ENCODE data around the gene SLC29A3. TPM values are rescaled to one million over a fixed set of nuclear protein-coding genes. Genes with fewer than 3 reads are reported as not detected.

Gene SLC29A3
- total and polyA plus RNA-seq, 5 experiments from 2014 or later: 3.7 to 10.4 (median 8.2) TPM

DNA sequence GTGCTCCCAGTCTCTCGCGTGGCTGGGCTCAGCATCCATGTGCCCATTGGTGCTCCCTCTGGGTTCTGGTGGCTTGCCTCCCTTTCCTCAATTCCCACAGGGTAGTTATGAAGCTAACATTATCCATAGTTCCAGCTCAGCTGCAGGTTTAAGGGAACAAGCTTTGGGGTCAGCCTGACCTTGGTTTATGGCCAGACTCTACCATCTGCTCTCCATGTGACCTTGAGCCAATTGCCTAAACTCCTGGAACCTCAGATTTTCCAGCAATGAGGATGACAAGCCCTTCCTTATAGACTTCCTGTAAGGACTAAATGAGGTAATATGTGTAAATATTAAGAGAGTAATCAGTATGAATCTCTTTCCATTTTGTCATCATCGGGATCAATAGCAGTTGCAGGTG, 10.1 kb upstream of the SLC29A3 start:
- DNase-seq (no peak), ATAC-seq (no peak)
- no peak overlapping the region for H3K4me3 Mint-ChIP-seq
- peak overlapping the region in 1 of 10 donors; percentile 5 for H3K27ac Mint-ChIP-seq
- no peaks in the 10 kb centered on the region for H3K36me3 Mint-ChIP-seq
- POLR2A ChIA-PET: no interaction called here
- peaks cover 0 to 6% (median under 1%) of the 10 kb centered on the region in 4 donors for H3K4me1 Mint-ChIP-seq
- H3K9me3 Mint-ChIP-seq: no peaks in the 10 kb centered on the region
- peaks cover 0 to 30% (median 13%) of the 10 kb centered on the region in 5 donors for H3K27me3 Mint-ChIP-seq

DNA sequence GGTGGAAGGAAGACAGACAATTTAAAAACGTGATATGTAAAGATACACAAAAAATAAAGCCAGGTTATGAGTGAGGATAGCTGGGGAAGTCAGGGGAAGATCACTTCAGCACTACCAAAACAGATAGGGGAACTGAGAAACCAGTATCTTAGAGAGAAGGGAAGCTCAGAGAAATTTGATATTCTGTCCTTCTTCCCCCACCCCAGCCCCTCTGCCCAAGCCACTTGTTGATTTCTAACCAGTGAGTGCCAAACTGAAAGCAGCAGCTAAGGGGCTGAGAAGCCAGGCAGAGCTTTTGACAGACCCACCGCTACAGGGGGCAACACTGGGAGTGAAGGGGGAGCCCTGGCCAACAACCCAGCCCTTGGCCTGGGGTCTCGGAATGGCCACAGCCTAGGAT, 9.1 kb upstream of the SLC29A3 start:
- no peak for DNase-seq
- POLR2A ChIA-PET: no interaction called here
- Mint-ChIP-seq H3K27me3 (peaks cover 0 to 30% (median 13%) of the 10 kb centered on the region in 5 donors), H3K4me3 (no peak overlapping the region), H3K27ac (no peak overlapping the region), H3K9me3 (no peaks in the 10 kb centered on the region), H3K4me1 (peaks cover 1 to 6% (median 6%) of the 10 kb centered on the region in 4 donors), H3K36me3 (no peaks in the 10 kb centered on the region)
- no peak for ATAC-seq

- ATAC-seq: no peak
- no peaks in the 10 kb centered on the region for H3K36me3 Mint-ChIP-seq
- POLR2A ChIA-PET: no interaction called here
These were observed 6.8 kb upstream of the SLC29A3 start for GRCh38 chr10:71312220-71312619.

GRCh38 chr10:71312811-71313789, 6.0 kb upstream of the SLC29A3 start:
- POLR2A ChIA-PET: no interaction called here
- DNase-seq (no peak), ATAC-seq (no peak)
- Mint-ChIP-seq H3K4me1 (peaks cover 5 to 13% (median 9%) of the 10 kb centered on the region in 4 donors), H3K36me3 (no peaks in the 10 kb centered on the region), H3K27me3 (peaks cover 0 to 30% (median 13%) of the 10 kb centered on the region in 5 donors), H3K27ac (peak overlapping the region in 1 of 10 donors; percentile 3), H3K9me3 (no peaks in the 10 kb centered on the region), H3K4me3 (no peak overlapping the region)

More at GRCh38 chr10:71312220-71312619, 6.8 kb upstream of the SLC29A3 start:
- Mint-ChIP-seq H3K4me3 (no peak overlapping the region), H3K9me3 (no peaks in the 10 kb centered on the region), H3K4me1 (peaks cover 5 to 9% (median 8%) of the 10 kb centered on the region in 4 donors), H3K27me3 (peaks cover 0 to 30% (median 13%) of the 10 kb centered on the region in 5 donors), H3K27ac (peak overlapping the region in 1 of 10 donors; percentile 46)
- no peak for DNase-seq

DNA sequence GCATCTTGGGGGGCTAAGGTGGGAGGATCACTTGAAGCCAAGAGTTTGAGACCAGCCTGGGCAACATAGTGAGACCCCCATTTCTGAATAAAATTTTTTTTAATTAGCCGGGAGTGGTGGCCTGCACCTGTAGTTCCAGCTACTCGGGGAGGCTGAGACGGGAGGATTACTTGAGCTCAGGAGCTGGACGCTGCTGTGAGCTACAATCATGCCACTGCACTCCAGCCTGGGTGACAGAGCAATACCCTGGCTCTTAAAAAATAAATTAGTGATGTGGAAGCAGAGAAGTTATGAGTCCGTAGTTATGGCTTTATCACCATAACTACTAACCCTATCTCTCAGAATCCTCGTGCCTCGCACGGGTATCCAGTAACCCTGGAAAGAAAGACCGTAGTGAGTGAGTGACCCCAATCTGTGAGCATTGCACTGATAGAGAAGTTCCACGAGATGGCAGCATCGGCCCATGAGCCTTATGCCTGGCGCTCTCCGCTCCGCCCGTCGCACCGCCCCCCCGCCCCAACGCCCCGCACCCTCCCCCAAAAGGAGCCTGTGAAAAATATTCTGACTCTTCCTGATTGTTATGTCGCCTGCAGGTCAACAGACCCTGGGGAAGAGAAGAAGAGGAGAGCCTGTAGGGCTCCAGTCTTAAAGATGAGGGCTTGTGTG, 4.9 kb upstream of the SLC29A3 start:
- peak overlapping the region in 2 of 10 donors; percentile 28 to 69 for H3K4me3 Mint-ChIP-seq
- POLR2A ChIA-PET: interaction anchor here (0.8 to 1.6 kb wide), 2 partner anchors 460 to 582 kb away, joined by 3 to 4 read pairs; partner anchors contain the start of gene VSIR

DNA sequence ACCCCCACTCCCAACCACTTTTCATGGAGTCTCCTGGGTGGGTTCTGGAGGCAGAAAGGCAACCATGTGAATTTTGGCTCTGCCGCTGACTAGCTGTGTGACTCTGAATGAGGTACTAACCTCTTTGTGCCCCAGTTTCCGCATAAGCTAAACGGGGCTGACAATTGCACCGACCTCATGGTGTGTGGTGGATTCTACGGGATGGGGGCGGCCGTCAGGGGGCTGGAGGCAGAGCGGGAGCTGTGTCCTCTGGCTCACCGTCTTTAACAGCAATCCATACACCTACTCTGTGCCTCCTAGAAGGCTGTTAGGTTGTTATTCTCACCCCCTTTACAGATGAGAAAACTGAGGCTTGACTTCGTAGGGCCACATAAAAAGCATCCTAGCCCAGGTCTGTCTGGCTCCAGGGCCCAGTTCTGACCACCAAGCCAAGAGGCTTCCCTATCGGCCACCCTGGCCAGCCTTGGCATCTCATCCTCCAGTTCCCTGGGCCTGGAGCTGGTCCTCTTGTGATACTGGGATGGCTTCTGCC, 4.3 kb upstream of the SLC29A3 start:
- ATAC-seq (no peak), DNase-seq (no peak)
- Mint-ChIP-seq H3K36me3 (no peaks in the 10 kb centered on the region), H3K4me1 (peaks cover 8 to 22% (median 14%) of the 10 kb centered on the region in 4 donors), H3K4me3 (peak overlapping the region in 1 of 10 donors; percentile 28), H3K27ac (no peak overlapping the region), H3K27me3 (peaks cover 0 to 24% (median 13%) of the 10 kb centered on the region in 5 donors), H3K9me3 (no peaks in the 10 kb centered on the region)
- POLR2A ChIA-PET: interaction anchor here (0.7 to 1.6 kb wide), 4 partner anchors 255 to 582 kb away, joined by 3 to 4 read pairs (median 4); partner anchors contain the start of gene VSIR

More for the DNA sequence above, 4.9 kb upstream of the SLC29A3 start:
- Mint-ChIP-seq H3K9me3 (no peaks in the 10 kb centered on the region), H3K27ac (peak overlapping the region in 1 of 10 donors; percentile 43), H3K36me3 (no peaks in the 10 kb centered on the region), H3K4me1 (peaks cover 5 to 17% (median 11%) of the 10 kb centered on the region in 4 donors), H3K27me3 (peaks cover 0 to 26% (median 13%) of the 10 kb centered on the region in 5 donors)
- DNase-seq (peak; percentile 40 to 78 (median 53)), ATAC-seq (peak; percentile 51 to 52)

- H3K27ac Mint-ChIP-seq: peak overlapping the region in 3 of 10 donors; percentile 6 to 81 (median 52)
- no peaks in the 10 kb centered on the region for H3K9me3 Mint-ChIP-seq
- H3K36me3 Mint-ChIP-seq: no peaks in the 10 kb centered on the region
- DNase-seq: no peak
- H3K4me1 Mint-ChIP-seq: peaks cover 10 to 34% (median 25%) of the 10 kb centered on the region in 4 donors
- no peak for ATAC-seq
- H3K4me3 Mint-ChIP-seq: no peak overlapping the region
- peaks cover 0 to 15% (median 11%) of the 10 kb centered on the region in 5 donors for H3K27me3 Mint-ChIP-seq
- POLR2A ChIA-PET: interaction anchor here (1.4 kb wide), 1 partner anchor 254 kb away, joined by 4 read pairs; no protein-coding TSS in a partner anchor
These were observed 2.8 kb upstream of the SLC29A3 start for GRCh38 chr10:71316056-71316785.

DNA sequence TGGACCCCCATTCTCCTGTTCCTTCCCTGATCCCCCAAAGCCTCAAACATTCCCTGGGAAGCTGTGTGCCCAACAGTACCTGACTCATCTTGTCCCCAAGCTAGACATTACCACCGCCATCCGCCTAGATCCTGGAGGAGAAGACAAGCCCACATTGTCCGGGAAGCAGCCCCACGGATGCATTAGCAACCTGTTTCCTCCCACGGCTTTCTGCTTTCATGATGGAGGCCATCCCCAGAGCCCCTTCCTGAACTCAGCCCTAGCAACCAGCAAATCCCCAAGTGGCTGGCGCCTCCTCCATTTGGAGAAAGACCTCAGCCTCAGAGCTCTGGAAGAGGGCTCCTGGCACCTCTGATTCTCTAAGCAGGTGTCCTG, 2.3 kb upstream of the SLC29A3 start:
- Mint-ChIP-seq H3K4me1 (peaks cover 10 to 38% (median 25%) of the 10 kb centered on the region in 4 donors), H3K9me3 (no peaks in the 10 kb centered on the region), H3K27ac (peak overlapping the region in 3 of 10 donors; percentile 6 to 81 (median 52)), H3K36me3 (no peaks in the 10 kb centered on the region), H3K27me3 (peaks cover 0 to 15% (median 11%) of the 10 kb centered on the region in 5 donors), H3K4me3 (no peak overlapping the region)
- ATAC-seq: no peak
- POLR2A ChIA-PET: no interaction called here
- no peak for DNase-seq

DNA sequence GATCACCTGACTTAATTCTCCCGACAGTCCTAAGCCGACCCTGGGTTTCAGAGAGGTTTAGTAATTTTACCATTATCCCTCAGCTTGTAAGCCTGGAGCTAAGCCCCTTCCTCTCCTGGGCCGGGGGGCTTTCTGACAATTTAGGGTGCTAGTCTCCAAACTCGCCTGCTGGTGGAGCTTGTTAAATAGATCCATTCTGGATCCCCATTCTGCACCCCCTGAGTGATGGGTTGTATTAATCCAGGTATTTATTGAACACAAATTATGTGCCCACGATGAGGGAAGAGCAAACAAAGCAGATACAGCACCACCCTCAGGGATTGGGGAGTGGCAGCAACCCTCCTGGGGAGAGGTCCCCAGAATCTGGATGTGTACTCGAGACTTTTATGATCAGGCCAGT, 1.3 kb upstream of the SLC29A3 start:
- Mint-ChIP-seq H3K4me3 (peak overlapping the region; percentile 23 to 80 (median 58)), H3K27me3 (peaks cover 0 to 12% (median 9%) of the 10 kb centered on the region in 5 donors), H3K27ac (peak overlapping the region in 3 of 10 donors; percentile 22 to 86 (median 69)), H3K9me3 (no peaks in the 10 kb centered on the region), H3K36me3 (peaks cover 0 to 2% (median 0%) of the 10 kb centered on the region in 3 donors), H3K4me1 (peaks cover 15 to 41% (median 28%) of the 10 kb centered on the region in 4 donors)
- POLR2A ChIA-PET: interaction anchor here (0.6 to 2.1 kb wide), 2 partner anchors 353 to 456 kb away, joined by 6 to 7 read pairs; partner anchors contain the start of gene VSIR
- DNase-seq: no peak
- ATAC-seq: no peak

DNA sequence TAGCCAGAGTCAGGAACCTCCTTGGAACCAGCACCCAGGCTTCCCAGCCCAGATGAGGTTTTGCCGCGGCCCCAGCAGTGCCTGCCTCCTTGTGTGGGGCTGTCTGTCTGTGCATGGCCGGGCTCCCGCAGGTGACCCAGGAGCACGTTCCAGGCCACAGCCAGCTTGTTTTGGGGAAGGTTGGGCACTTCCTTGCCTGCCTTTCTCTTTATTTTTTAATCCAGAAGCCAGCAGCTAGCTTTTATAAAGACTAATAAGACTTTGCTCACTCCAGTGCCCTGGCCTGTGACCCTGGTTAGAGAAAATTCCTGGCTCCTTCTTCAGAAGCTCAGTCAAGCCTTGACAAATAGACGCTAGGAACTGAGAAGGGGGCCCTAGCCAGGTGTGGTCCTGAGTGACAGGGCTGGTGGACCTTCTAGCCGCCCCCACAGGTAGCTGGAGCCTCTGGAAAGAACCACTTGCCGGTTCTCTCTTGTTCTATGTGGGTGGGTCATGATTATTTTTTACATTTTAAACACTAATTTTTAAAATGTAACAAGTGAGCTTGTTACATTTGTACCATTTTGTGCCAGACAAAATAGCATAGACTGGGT, 837 bp downstream of the SLC29A3 start:
- H3K36me3 Mint-ChIP-seq: peaks cover 6 to 24% (median 8%) of the 10 kb centered on the region in 3 donors
- peak overlapping the region in 9 of 10 donors; percentile 58 to 91 (median 84) for H3K27ac Mint-ChIP-seq
- POLR2A ChIA-PET: interaction anchor here (0.9 to 2.1 kb wide), 4 partner anchors 58 to 729 kb away, joined by 3 to 7 read pairs (median 4); partner anchors contain the start of gene VSIR
- peak overlapping the region; percentile 91 to 97 (median 94) for H3K4me3 Mint-ChIP-seq
- DNase-seq: peak in 1 of 10 donors; percentile 6
- peaks cover 23 to 45% (median 36%) of the 10 kb centered on the region in 4 donors for H3K4me1 Mint-ChIP-seq
- ATAC-seq: no peak
- no peaks in the 10 kb centered on the region for H3K9me3 Mint-ChIP-seq
- no peaks in the 10 kb centered on the region for H3K27me3 Mint-ChIP-seq

DNA sequence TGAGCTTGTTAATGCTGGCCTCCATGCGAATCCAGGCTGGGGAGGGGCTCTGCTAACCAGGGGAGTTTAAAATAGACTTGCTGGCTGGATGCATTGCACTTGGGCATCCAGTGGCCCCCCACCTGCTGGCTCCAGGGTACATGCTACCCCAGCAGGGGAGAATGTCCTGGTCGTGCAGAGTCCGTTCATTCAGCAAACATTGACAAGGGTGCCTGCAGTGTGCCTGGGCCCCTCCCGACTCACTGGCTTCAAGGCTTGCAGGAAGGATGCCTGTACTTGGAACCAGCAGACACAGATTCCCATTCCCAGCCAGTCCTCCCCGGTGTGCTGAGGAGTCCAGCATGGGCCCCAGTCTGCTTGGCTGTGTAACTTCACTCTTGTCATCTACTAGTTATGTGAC, 1.5 kb downstream of the SLC29A3 start:
- POLR2A ChIA-PET: interaction anchor here (1.0 kb wide), 2 partner anchors 57 to 428 kb away, joined by 3 to 4 read pairs; no protein-coding TSS in a partner anchor
- ATAC-seq: no peak
- no peaks in the 10 kb centered on the region for H3K9me3 Mint-ChIP-seq
- H3K4me3 Mint-ChIP-seq: peak overlapping the region; percentile 91 to 97 (median 94)
- no peaks in the 10 kb centered on the region for H3K27me3 Mint-ChIP-seq
- peaks cover 6 to 31% (median 8%) of the 10 kb centered on the region in 3 donors for H3K36me3 Mint-ChIP-seq
- no peak for DNase-seq
- H3K4me1 Mint-ChIP-seq: peaks cover 23 to 45% (median 36%) of the 10 kb centered on the region in 4 donors
- H3K27ac Mint-ChIP-seq: peak overlapping the region in 6 of 10 donors; percentile 19 to 72 (median 44)
